Measurements from ENCODE around the gene TSSC4. TPM values are rescaled to one million over a fixed set of nuclear protein-coding genes. Genes with fewer than 3 reads are reported as not detected.

Gene TSSC4
- total RNA-seq, 1 donor from 2014 or later: 40.6 TPM

GRCh38 chr11:2394818-2395105 lies 5.8 kb upstream of the TSSC4 start:
- intact Hi-C loops (cut with DNase I): no loop called here
- H3K4me1 ChIP-seq: peaks cover 23% of the 10 kb centered on the region
- no peaks in the 10 kb centered on the region for H3K27me3 ChIP-seq
- no peak for DNase-seq
- peaks cover 81% of the 10 kb centered on the region for H3K36me3 ChIP-seq
- no peaks in the 10 kb centered on the region for H3K9me3 ChIP-seq
- TF ChIP-seq, protein P1, sequence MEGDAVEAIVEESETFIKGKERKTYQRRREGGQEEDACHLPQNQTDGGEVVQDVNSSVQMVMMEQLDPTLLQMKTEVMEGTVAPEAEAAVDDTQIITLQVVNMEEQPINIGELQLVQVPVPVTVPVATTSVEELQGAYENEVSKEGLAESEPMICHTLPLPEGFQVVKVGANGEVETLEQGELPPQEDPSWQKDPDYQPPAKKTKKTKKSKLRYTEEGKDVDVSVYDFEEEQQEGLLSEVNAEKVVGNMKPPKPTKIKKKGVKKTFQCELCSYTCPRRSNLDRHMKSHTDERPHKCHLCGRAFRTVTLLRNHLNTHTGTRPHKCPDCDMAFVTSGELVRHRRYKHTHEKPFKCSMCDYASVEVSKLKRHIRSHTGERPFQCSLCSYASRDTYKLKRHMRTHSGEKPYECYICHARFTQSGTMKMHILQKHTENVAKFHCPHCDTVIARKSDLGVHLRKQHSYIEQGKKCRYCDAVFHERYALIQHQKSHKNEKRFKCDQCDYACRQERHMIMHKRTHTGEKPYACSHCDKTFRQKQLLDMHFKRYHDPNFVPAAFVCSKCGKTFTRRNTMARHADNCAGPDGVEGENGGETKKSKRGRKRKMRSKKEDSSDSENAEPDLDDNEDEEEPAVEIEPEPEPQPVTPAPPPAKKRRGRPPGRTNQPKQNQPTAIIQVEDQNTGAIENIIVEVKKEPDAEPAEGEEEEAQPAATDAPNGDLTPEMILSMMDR (IDR thresholded peaks at IDR 0.05): no peak
- no peak overlapping the region for H3K27ac ChIP-seq
- no peak overlapping the region for H3K4me3 ChIP-seq
- no peak for ATAC-seq

- Histone ChIP-seq H3K4me3 (no peak overlapping the region), H3K27ac (no peak overlapping the region), H3K4me1 (peaks cover 18% of the 10 kb centered on the region), H3K27me3 (no peaks in the 10 kb centered on the region), H3K9me3 (no peaks in the 10 kb centered on the region), H3K36me3 (peaks cover 78% of the 10 kb centered on the region)
- no peak for DNase-seq
- no peak for ATAC-seq
- TF ChIP-seq, protein P1 (IDR thresholded peaks at IDR 0.05): no peak
- intact Hi-C loops (cut with DNase I): no loop called here
Measured at GRCh38 chr11:2395211-2395730, 5.3 kb upstream of the TSSC4 start.

GRCh38 chr11:2395856-2396255 lies 4.7 kb upstream of the TSSC4 start:
- intact Hi-C loops (cut with DNase I): no loop called here
- Histone ChIP-seq H3K27me3 (no peaks in the 10 kb centered on the region), H3K9me3 (no peaks in the 10 kb centered on the region), H3K4me3 (no peak overlapping the region), H3K4me1 (peaks cover 14% of the 10 kb centered on the region), H3K36me3 (peaks cover 74% of the 10 kb centered on the region), H3K27ac (no peak overlapping the region)
- TF ChIP-seq, protein P1 (IDR thresholded peaks at IDR 0.05): no peak
- ATAC-seq (no peak), DNase-seq (no peak)

DNA sequence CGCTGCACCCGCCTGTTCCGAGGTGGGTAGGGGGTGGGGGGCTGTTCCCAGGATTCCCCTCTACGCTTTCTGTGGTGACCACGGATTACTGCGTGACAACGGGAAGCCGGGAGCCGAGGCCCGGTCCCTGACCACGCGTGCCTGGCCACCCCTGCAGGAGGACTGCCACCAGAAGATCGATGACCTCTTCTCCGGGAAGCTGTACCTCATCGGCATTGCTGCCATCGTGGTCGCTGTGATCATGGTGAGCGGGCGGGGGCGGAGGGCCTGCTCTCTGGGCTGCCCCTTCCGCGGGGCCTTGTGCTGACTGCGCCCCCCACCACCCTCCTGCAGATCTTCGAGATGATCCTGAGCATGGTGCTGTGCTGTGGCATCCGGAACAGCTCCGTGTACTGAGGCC lies 4.1 kb upstream of the TSSC4 start:
- peaks cover 68% of the 10 kb centered on the region for H3K36me3 ChIP-seq
- no peaks in the 10 kb centered on the region for H3K27me3 ChIP-seq
- no peak overlapping the region for H3K4me3 ChIP-seq
- H3K27ac ChIP-seq: no peak overlapping the region
- intact Hi-C loops (cut with DNase I): no loop called here
- peaks cover 14% of the 10 kb centered on the region for H3K4me1 ChIP-seq
- no peak for ATAC-seq
- TF ChIP-seq, protein P1 (IDR thresholded peaks at IDR 0.05): no peak
- H3K9me3 ChIP-seq: no peaks in the 10 kb centered on the region
- DNase-seq: no peak

DNA sequence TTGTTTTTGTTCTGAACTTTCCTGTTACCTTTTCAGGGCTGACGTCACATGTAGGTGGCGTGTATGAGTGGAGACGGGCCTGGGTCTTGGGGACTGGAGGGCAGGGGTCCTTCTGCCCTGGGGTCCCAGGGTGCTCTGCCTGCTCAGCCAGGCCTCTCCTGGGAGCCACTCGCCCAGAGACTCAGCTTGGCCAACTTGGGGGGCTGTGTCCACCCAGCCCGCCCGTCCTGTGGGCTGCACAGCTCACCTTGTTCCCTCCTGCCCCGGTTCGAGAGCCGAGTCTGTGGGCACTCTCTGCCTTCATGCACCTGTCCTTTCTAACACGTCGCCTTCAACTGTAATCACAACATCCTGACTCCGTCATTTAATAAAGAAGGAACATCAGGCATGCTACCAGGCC lies 3.5 kb upstream of the TSSC4 start:
- DNase-seq: no peak
- no peaks in the 10 kb centered on the region for H3K27me3 ChIP-seq
- no peak overlapping the region for H3K27ac ChIP-seq
- ATAC-seq: no peak
- H3K4me1 ChIP-seq: peaks cover 19% of the 10 kb centered on the region
- H3K36me3 ChIP-seq: peaks cover 62% of the 10 kb centered on the region
- no peaks in the 10 kb centered on the region for H3K9me3 ChIP-seq
- intact Hi-C loops (cut with DNase I): no loop called here
- TF ChIP-seq, protein P1 (IDR thresholded peaks at IDR 0.05): no peak
- no peak overlapping the region for H3K4me3 ChIP-seq
